H1 (cell line): ENCODE results near the gene TTC13. TPM values are rescaled to one million over a fixed set of nuclear protein-coding genes. Genes with fewer than 3 reads are reported as not detected.

Experiments used
- CTCF ChIA-PET: fragments of 300-600 bp; sonication (Branson Sonifier 250); formaldehyde crosslinking; loops from one replicate; lab custom pipeline; 2021; ENCODE audit not compliant: partially characterized antibody; lab: Charles Lee
- POLR2A ChIA-PET: fragments of 300-600 bp; sonication (Branson Sonifier 250); formaldehyde crosslinking; loops from one replicate; lab custom pipeline; 2021; ENCODE audit warnings: inconsistent platforms; ENCODE audit not compliant: partially characterized antibody; lab: Charles Lee
- DNase-seq, 2 experiments: peaks; one replicate each; pipeline versions ENCODE4 v3.0.0 to v3.0.0-alpha.2; 2010 to 2022; ENCODE audit warnings: low spot score in 2 of 2, low read depth in 1 of 2, mixed read lengths in 1 of 2
- FAIRE-seq: peaks from 2 replicates; lab custom pipeline; 2011; peaks lifted over from hg19 to GRCh38; lab: Jason Lieb, UNC
- H2AFZ ChIP-seq: 2 replicates; pipeline ENCODE4 v1.8.1; 2012; ENCODE audit warnings: low read length, inconsistent platforms
- H2AK5ac ChIP-seq: 2 replicates; pipeline ENCODE4 v1.6.1; 2013; ENCODE audit warnings: low read depth, low read length
- H2BK120ac ChIP-seq: replicated peaks from 2 replicates; pipeline ENCODE3; 2013; ENCODE audit warnings: low read depth, low read length, inconsistent platforms
- H2BK12ac ChIP-seq: 2 replicates; pipeline ENCODE4 v1.6.1; 2013; ENCODE audit warnings: low read depth, low read length
- H2BK15ac ChIP-seq: 2 replicates; pipeline ENCODE4 v1.6.1; 2013; ENCODE audit warnings: low read length
- H2BK20ac ChIP-seq: 2 replicates; pipeline ENCODE4 v1.6.1; 2013; ENCODE audit warnings: low read length
- H2BK5ac ChIP-seq: 2 replicates; pipeline ENCODE4 v1.6.1; 2013; ENCODE audit warnings: low read depth, low read length
- H3K14ac ChIP-seq: 2 replicates; pipeline ENCODE4 v1.6.1; 2013; ENCODE audit warnings: inconsistent platforms; ENCODE audit not compliant: insufficient read length
- H3K18ac ChIP-seq: 2 replicates; pipeline ENCODE4 v1.6.1; 2013; ENCODE audit warnings: low read length; ENCODE audit errors: extremely low read depth
- H3K23ac ChIP-seq: 2 replicates; pipeline ENCODE4 v1.6.1; 2013; ENCODE audit warnings: inconsistent platforms; ENCODE audit not compliant: insufficient read length
- H3K23me2 ChIP-seq: 2 replicates; pipeline ENCODE4 v1.6.1; 2013; ENCODE audit warnings: low read depth, low read length
- H3K27ac ChIP-seq: 2 replicates; pipeline ENCODE4 v1.6.1; 2011; ENCODE audit warnings: low read depth, low read length, inconsistent platforms
- H3K27me3 ChIP-seq, 4 experiments: replicated peaks in 1 of 4; 1 replicate in 1 of 4; 2 replicates in 3 of 4; pipeline versions ENCODE4 v1.6.1 to v1.8.1; 2011 to 2013; ENCODE audit warnings: low read length in 3 of 4, mild to moderate bottlenecking in 3 of 4, inconsistent platforms in 2 of 4, mixed read lengths in 2 of 4, moderate library complexity in 1 of 4; ENCODE audit not compliant: control insufficient read depth in 3 of 4, insufficient read depth in 3 of 4; ENCODE audit errors: extremely low read depth in 1 of 4
- H3K36me3 ChIP-seq, 4 experiments: 2 replicates each; pipeline versions ENCODE4 v1.6.1 to v1.8.1; 2011 to 2013; ENCODE audit warnings: mild to moderate bottlenecking in 4 of 4, low read length in 3 of 4, moderate library complexity in 2 of 4, control low read depth in 1 of 4, inconsistent platforms in 1 of 4; ENCODE audit not compliant: insufficient read depth in 4 of 4, control insufficient read depth in 2 of 4
- H3K4ac ChIP-seq: replicated peaks from 2 replicates; pipeline ENCODE3; 2013; ENCODE audit warnings: low read length, low read depth, mixed read lengths, inconsistent platforms; ENCODE audit not compliant: insufficient read length
- H3K4me1 ChIP-seq, 4 experiments: replicated peaks in 1 of 4; 1 replicate in 1 of 4; 2 replicates in 3 of 4; pipeline versions ENCODE4 v1.6.1 to v1.8.1; 2011 to 2013; ENCODE audit warnings: low read length in 3 of 4, inconsistent platforms in 2 of 4, mixed read lengths in 1 of 4; ENCODE audit not compliant: insufficient read depth in 4 of 4, control insufficient read depth in 3 of 4
- H3K4me2 ChIP-seq, 2 experiments: 2 replicates each; pipeline versions ENCODE4 v1.6.1 to v1.8.1; 2011 to 2013; ENCODE audit warnings: low read depth in 2 of 2, low read length in 2 of 2, control low read depth in 1 of 2, inconsistent platforms in 1 of 2, mild to moderate bottlenecking in 1 of 2; ENCODE audit not compliant: insufficient read depth in 1 of 2
- H3K4me3 ChIP-seq, 4 experiments: fragments of 200-600, 300-600 bp in 1 of 4; sonication (generic), shearing (Covaris generic), sonication (Bioruptor Twin) in 1 of 4; 2 replicates each; pipeline versions ENCODE4 v1.5.1 to v1.8.1; 2011 to 2016; ENCODE audit warnings: low read length in 4 of 4, low read depth in 3 of 4, control low read depth in 2 of 4, inconsistent platforms in 2 of 4, mild to moderate bottlenecking in 2 of 4, mixed read lengths in 1 of 4, moderate library complexity in 1 of 4; ENCODE audit not compliant: insufficient read depth in 2 of 4; ENCODE audit errors: extremely low read depth in 1 of 4
- H3K56ac ChIP-seq: replicated peaks from 2 replicates; pipeline ENCODE3; 2013; ENCODE audit warnings: low read depth, mild to moderate bottlenecking, mixed read lengths, low read length, inconsistent platforms; ENCODE audit not compliant: insufficient read length
- H3K79me1 ChIP-seq: 2 replicates; pipeline ENCODE4 v1.6.1; 2013; ENCODE audit warnings: low read depth, low read length, control low read depth
- H3K79me2 ChIP-seq, 2 experiments: 2 replicates each; pipeline versions ENCODE4 v1.6.1 to v1.8.1; 2012 to 2013; ENCODE audit warnings: low read length in 2 of 2, mild to moderate bottlenecking in 2 of 2, inconsistent platforms in 1 of 2; ENCODE audit not compliant: insufficient read depth in 2 of 2, control insufficient read depth in 1 of 2
- H3K9ac ChIP-seq, 4 experiments: replicated peaks in 1 of 4; 1 replicate in 1 of 4; 2 replicates in 3 of 4; pipeline versions ENCODE4 v1.6.1 to v1.8.1; 2011 to 2013; ENCODE audit warnings: low read depth in 3 of 4, low read length in 3 of 4, control low read depth in 2 of 4, mild to moderate bottlenecking in 2 of 4, moderate library complexity in 2 of 4, inconsistent platforms in 1 of 4; ENCODE audit errors: extremely low read depth in 1 of 4
- H3K9me3 ChIP-seq, 2 experiments: 2 replicates each; pipeline versions ENCODE4 v1.6.1 to v1.8.1; 2012 to 2013; ENCODE audit warnings: mild to moderate bottlenecking in 2 of 2, moderate library complexity in 2 of 2, control low read depth in 1 of 2, inconsistent platforms in 1 of 2, low read depth in 1 of 2, low read length in 1 of 2, mixed read lengths in 1 of 2; ENCODE audit not compliant: insufficient read depth in 2 of 2
- H4K20me1 ChIP-seq, 2 experiments: replicated peaks in 1 of 2; 2 replicates each; pipeline versions ENCODE3 to v1.8.1; 2011 to 2013; ENCODE audit warnings: inconsistent platforms in 2 of 2, low read length in 2 of 2, mild to moderate bottlenecking in 1 of 2; ENCODE audit not compliant: insufficient read depth in 2 of 2, control insufficient read depth in 1 of 2
- H4K5ac ChIP-seq: 2 replicates; pipeline ENCODE4 v1.6.1; 2013; ENCODE audit warnings: low read length, low read depth, mixed read lengths, inconsistent platforms; ENCODE audit not compliant: insufficient read length
- H4K8ac ChIP-seq: 2 replicates; pipeline ENCODE4 v1.8.0; 2013; ENCODE audit warnings: mild to moderate bottlenecking, moderate library complexity, low read length, inconsistent platforms; ENCODE audit not compliant: insufficient read depth; ENCODE audit errors: extremely low read depth
- H4K91ac ChIP-seq: replicated peaks from 2 replicates; pipeline ENCODE3; 2013; ENCODE audit warnings: low read length, mixed read lengths, inconsistent platforms; ENCODE audit not compliant: insufficient read length
- JUN ChIP-seq: IDR thresholded peaks from 2 replicates; pipeline ENCODE4 v1.6.1; 2011; ENCODE audit warnings: low read depth, mild to moderate bottlenecking, improper control_type of control experiment, low read length
- RXRA ChIP-seq: IDR thresholded peaks from 2 replicates; pipeline ENCODE4 v1.6.1; 2011; ENCODE audit warnings: low read depth, mild to moderate bottlenecking, low read length, moderate library complexity; ENCODE audit not compliant: insufficient read depth
- SIN3A ChIP-seq, 2 experiments: IDR thresholded peaks in 1 of 2; conservative IDR thresholded peaks in 1 of 2; 2 replicates each; pipeline ENCODE4 v1.6.1; 2011 to 2012; ENCODE audit warnings: low read length in 2 of 2, improper control_type of control experiment in 1 of 2, low read depth in 1 of 2, mild to moderate bottlenecking in 1 of 2
- TCF12 ChIP-seq: IDR thresholded peaks from 2 replicates; pipeline ENCODE4 v1.6.1; 2011; ENCODE audit warnings: low read depth, mild to moderate bottlenecking, low read length
- ZNF274 ChIP-seq: IDR thresholded peaks from 2 replicates; pipeline ENCODE4 v1.7.0; 2012; ENCODE audit warnings: low read length, borderline replicate concordance; ENCODE audit errors: extremely low read depth
- WGBS, 2 experiments: shearing (Covaris generic) in 1 of 2; methylation state at CpG; one replicate each; pipeline versions ENCODE4 v1.1.6 to v1.1.7; 2013 to 2015; ENCODE audit warnings: low lambda C conversion rate in 2 of 2, mixed read lengths in 2 of 2, inconsistent platforms in 1 of 2, low coverage in 1 of 2, missing lambda C conversion rate in 1 of 2; ENCODE audit not compliant: insufficient replicate concordance in 2 of 2, insufficient coverage in 1 of 2, insufficient read length in 1 of 2; ENCODE audit errors: extremely low coverage in 1 of 2, missing lambda C conversion rate in 1 of 2; 5-methylcytosine and 5-hydroxymethylcytosine counted together
- polyA plus RNA-seq, 7 experiments: library from polyadenylated mRNA; depleted of rRNA in 3 of 7; stranded (reverse) in 5 of 7; unstranded in 2 of 7; fragments of >200 nt in 5 of 7; fragments of 200-250 nt in 2 of 7; gene quantifications; 1 replicate in 5 of 7; 2 replicates in 1 of 7; 4 replicates in 1 of 7; pipeline versions ENCODE4 v1.2.1 to v1.2.3, GENCODE V29; 2011 to 2013; ENCODE audit warnings: missing spikeins in 2 of 7, mixed read lengths in 2 of 7
- total RNA-seq: library from RNA; stranded (reverse); fragmentation: NEBNext Ultra II Directional; extraction: Animal tissue kit (Norgen Biotek cat#: 25700); gene quantifications from 2 replicates; pipeline ENCODE4 v1.2.1, GENCODE V29; 2021

Gene TTC13
- total and polyA plus RNA-seq, 2 of the 8 experiments (the other 6 are each of a cell fraction or from before 2014, with no cell fraction given): 3.1 to 7.1 TPM

- H4K5ac ChIP-seq: no peak overlapping the region
- no peak overlapping the region for H3K4ac ChIP-seq
- 91% methylated on average over 7 of the region's 7 CpGs; no CpG with 5 or more reads in 1 of the 2 experiments for WGBS, 2 experiments
- no peaks in the 10 kb centered on the region for H3K9me3 ChIP-seq
- H3K56ac ChIP-seq: no peak overlapping the region
- no peak overlapping the region for H4K91ac ChIP-seq
- CTCF ChIA-PET: interaction anchor here (0.6 to 1.5 kb wide), 4 partner anchors 10 to 586 kb away, joined by 3 to 4 read pairs (median 3); no protein-coding TSS in a partner anchor
- H3K18ac ChIP-seq: no peak overlapping the region
- no peak overlapping the region for H3K4me2 ChIP-seq
- no peak overlapping the region for H3K14ac ChIP-seq
- H3K9ac ChIP-seq: no peak overlapping the region
- H3K23ac ChIP-seq: no peak overlapping the region
- H3K79me2 ChIP-seq: no peaks in the 10 kb centered on the region
- POLR2A ChIA-PET: no interaction called here
- no peak overlapping the region for H4K8ac ChIP-seq
- no peaks in the 10 kb centered on the region for H3K4me1 ChIP-seq
- no peak overlapping the region for H2AK5ac ChIP-seq
- H2BK5ac ChIP-seq: no peak overlapping the region
- no peak overlapping the region for H2BK12ac ChIP-seq
- H3K79me1 ChIP-seq: no peaks in the 10 kb centered on the region
- TF ChIP-seq ZNF274 (no peak), TCF12 (no peak), SIN3A (conservative IDR thresholded peaks at IDR 0.05 in 1 of 2, IDR thresholded peaks at IDR 0.05 in 1 of 2; ENCODE audit: low read depth in 1 of 2, low read length in 2 of 2) (no peak), JUN (no peak), RXRA (no peak)
- no peak overlapping the region for H2AFZ ChIP-seq
- no peak overlapping the region for H2BK120ac ChIP-seq
- H2BK20ac ChIP-seq: no peak overlapping the region
- H3K36me3 ChIP-seq: peaks cover 0 to 4% (median 3%) of the 10 kb centered on the region in 4 experiments; a peak in 4 of 8 replicates
- DNase-seq (no peak), FAIRE-seq (no peak)
- no peak overlapping the region for H3K27ac ChIP-seq
- H3K23me2 ChIP-seq: no peaks in the 10 kb centered on the region
- no peak overlapping the region for H3K4me3 ChIP-seq
- H2BK15ac ChIP-seq: no peak overlapping the region
- H3K27me3 ChIP-seq: peaks cover 2 to 7% (median 5%) of the 10 kb centered on the region in 4 experiments; a peak in 6 of 7 replicates
- H4K20me1 ChIP-seq: peaks cover 2 to 6% of the 10 kb centered on the region in 2 experiments
These were observed 13.6 kb upstream of the TTC13 start for GRCh38 chr1:230992100-230992774.
